Body of pancreas (tissue), 4 donors: Measurements from ENCODE around the gene STAT4. TPM values are rescaled to one million over a fixed set of nuclear protein-coding genes. Genes with fewer than 3 reads are reported as not detected.

ENCODE experiments used
- ATAC-seq: fragments of 150-250 bp; one replicate; pipeline ENCODE4 v1.9.1; 2016
- DNase-seq, 4 donors: peaks; one replicate each; pipeline ENCODE4 v3.0.0-alpha.2; 2019
- H3K27ac ChIP-seq, 4 donors: fragments of 200-600 bp; sonication (generic); 1 replicate in 3 of 4; 2 replicates in 1 of 4; pipeline versions ENCODE4 v1.5.1 to v1.6.1; 2016 to 2019; ENCODE audit warnings: mild to moderate bottlenecking in 1 of 4, mixed read lengths in 1 of 4, moderate library complexity in 1 of 4
- H3K27me3 ChIP-seq, 2 donors: fragments of 200-600 bp; sonication (generic); one replicate each; pipeline ENCODE4 v1.6.0; 2016; ENCODE audit warnings: mild to moderate bottlenecking in 1 of 2
- H3K36me3 ChIP-seq, 2 donors: fragments of 200-600 bp; sonication (generic); replicated peaks in 1 of 2; 2 replicates each; pipeline ENCODE4 v1.5.1; 2016; ENCODE audit warnings: low read depth in 2 of 2; ENCODE audit not compliant: insufficient read depth in 1 of 2
- H3K4me1 ChIP-seq: fragments of 200-600 bp; sonication (generic); one replicate; pipeline ENCODE4 v1.6.0; 2016
- H3K4me3 ChIP-seq, 2 donors: fragments of 200-600 bp; sonication (generic); 1 replicate in 1 of 2; 2 replicates in 1 of 2; pipeline ENCODE4 v1.5.1; 2016 to 2019
- H3K9me3 ChIP-seq, 3 donors: fragments of 200-600 bp; sonication (generic); 1 replicate in 2 of 3; 2 replicates in 1 of 3; pipeline ENCODE4 v1.5.1; 2016
- CTCF ChIP-seq, 7 experiments: fragments of 450-650 bp in 4 of 7; fragments of 200-600 bp in 3 of 7; sonication (generic) in 3 of 7; IDR thresholded peaks; one replicate each; pipeline ENCODE4 v1.5.1; 2016 to 2019; ENCODE audit warnings: antibody characterized with exemption in 7 of 7
- POLR2A ChIP-seq, 3 donors: fragments of 450-650 bp; IDR thresholded peaks; one replicate each; pipeline ENCODE4 v1.6.1; 2016; ENCODE audit warnings: antibody characterized with exemption in 3 of 3, mild to moderate bottlenecking in 2 of 3
- WGBS, 2 donors: methylation state at CpG; one replicate each; pipeline ENCODE4 v1.1.5; 2017; 5-methylcytosine and 5-hydroxymethylcytosine counted together
- intact Hi-C: fragments of 100-400 bp; cut with DNase I; formaldehyde crosslinking; loops from one replicate; pipeline ENCODE4 v1.15.1; 2023
- total RNA-seq, 2 donors: library from RNA; depleted of rRNA; stranded (reverse); fragments of >200 nt; gene quantifications; one replicate each; pipeline ENCODE4 v1.1.0, GENCODE V29; 2016

Gene STAT4
- total RNA-seq, 2 donors from 2014 or later, result 0.52 to 2.6 TPM

DNA sequence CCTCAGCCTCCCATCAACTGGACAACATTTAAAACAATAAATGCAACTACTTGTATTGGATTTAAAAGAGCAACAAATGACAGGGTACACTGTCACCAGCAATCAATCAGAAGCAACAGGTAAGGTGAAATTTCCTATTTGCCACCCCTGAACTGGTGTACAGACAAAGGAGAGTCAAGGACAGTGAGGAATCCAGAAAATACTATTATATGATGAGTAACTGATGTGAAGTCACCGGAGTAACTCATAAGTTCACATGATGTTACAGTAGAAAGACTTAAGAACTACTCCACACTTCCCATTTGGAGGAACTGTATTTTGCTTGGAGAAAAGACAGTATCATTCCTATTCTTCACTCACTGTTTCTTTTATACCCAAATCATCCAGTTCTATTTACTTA is 132.7 kb downstream of the STAT4 start:
- DNase-seq (no peak), ATAC-seq (no peak)
- Histone ChIP-seq H3K4me3 (no peak overlapping the region), H3K36me3 (no peaks in the 10 kb centered on the region), H3K27ac (peak overlapping the region in 3 of 4 donors; percentile 35 to 91 (median 56)), H3K4me1 (peaks cover 24% of the 10 kb centered on the region), H3K27me3 (no peaks in the 10 kb centered on the region), H3K9me3 (no peaks in the 10 kb centered on the region)
- intact Hi-C loops, result no loop called here
- TF ChIP-seq CTCF (IDR thresholded peaks at IDR 0.05) (no peak), POLR2A (IDR thresholded peaks at IDR 0.05) (no peak)
- WGBS, 2 donors, result 59 to 72% methylated on average over 1 of the region's 1 CpG

GRCh38 chr2:191015831-191016230 is 135.0 kb downstream of the STAT4 start:
- no peak overlapping the region for H3K4me3 ChIP-seq
- H3K27ac ChIP-seq, result no peak overlapping the region
- no peak for TF ChIP-seq CTCF (IDR thresholded peaks at IDR 0.05)
- no peak for TF ChIP-seq POLR2A (IDR thresholded peaks at IDR 0.05)
- H3K27me3 ChIP-seq, result no peaks in the 10 kb centered on the region
- H3K36me3 ChIP-seq, result no peaks in the 10 kb centered on the region
- ATAC-seq (no peak), DNase-seq (no peak)
- 85 to 91% methylated on average over 8 of the region's 8 CpGs for WGBS, 2 donors
- intact Hi-C loops, result no loop called here
- H3K4me1 ChIP-seq, result peaks cover 40% of the 10 kb centered on the region
- H3K9me3 ChIP-seq, result no peaks in the 10 kb centered on the region

- TF ChIP-seq POLR2A (IDR thresholded peaks at IDR 0.05) (no peak), CTCF (IDR thresholded peaks at IDR 0.05) (no peak)
- intact Hi-C loops, result no loop called here
- Histone ChIP-seq H3K4me3 (no peak overlapping the region), H3K27me3 (no peaks in the 10 kb centered on the region), H3K9me3 (no peaks in the 10 kb centered on the region), H3K27ac (no peak overlapping the region), H3K36me3 (no peaks in the 10 kb centered on the region), H3K4me1 (peaks cover 40% of the 10 kb centered on the region)
- no peak for DNase-seq
- ATAC-seq, result no peak
- WGBS, 2 donors, result 87 to 100% methylated on average over 2 of the region's 2 CpGs
Measured at GRCh38 chr2:191015239-191015638, 135.6 kb downstream of the STAT4 start.

GRCh38 chr2:191014653-191015020 is 136.2 kb downstream of the STAT4 start:
- no peak for ATAC-seq
- 31 to 38% methylated on average over 4 of the region's 4 CpGs for WGBS, 2 donors

More at GRCh38 chr2:191014653-191015020, 136.2 kb downstream of the STAT4 start:
- Histone ChIP-seq H3K36me3 (no peaks in the 10 kb centered on the region), H3K4me3 (no peak overlapping the region), H3K27ac (peak overlapping the region; percentile 91 to 99 (median 92)), H3K9me3 (no peaks in the 10 kb centered on the region), H3K27me3 (no peaks in the 10 kb centered on the region), H3K4me1 (peaks cover 38% of the 10 kb centered on the region)
- intact Hi-C loops, result no loop called here
- TF ChIP-seq CTCF (IDR thresholded peaks at IDR 0.05) (no peak), POLR2A (IDR thresholded peaks at IDR 0.05) (no peak)
- DNase-seq, result no peak
